ENCODE results near the gene H1-8.

- no peak for TF ChIP-seq CTCF (IDR thresholded peaks at IDR 0.05)
- TF ChIP-seq EP300 (IDR thresholded peaks at IDR 0.05), result no peak
- no peak for TF ChIP-seq POLR2A (IDR thresholded peaks at IDR 0.05)
These were observed 8.4 kb upstream of the H1-8 start for GRCh38 chr3:129534428-129535027.

Measured in upper lobe of left lung (tissue), 4 donors.